ENCODE measurements around the gene DDAH2.

Gene DDAH2

DNA sequence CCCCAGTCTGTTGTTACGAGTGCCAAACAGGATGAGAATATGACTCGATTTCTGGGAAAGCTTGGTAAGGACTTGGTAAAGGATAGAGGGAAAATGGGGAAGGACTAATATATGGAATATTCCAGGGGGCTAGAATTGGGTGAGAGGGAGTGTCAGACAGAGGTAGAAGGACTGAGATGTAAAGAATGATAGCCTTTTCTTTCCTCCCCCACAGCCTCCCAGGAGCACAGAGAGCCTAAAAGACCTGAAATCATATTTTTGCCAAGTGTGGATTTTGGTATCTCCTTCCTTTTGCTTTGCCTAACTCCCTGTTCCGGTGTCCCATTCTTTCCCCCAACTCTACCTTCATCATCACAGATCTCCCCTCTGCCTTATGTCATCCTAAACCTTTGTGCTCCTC lies 13.8 kb upstream of the DDAH2 start:
- no peak for TF ChIP-seq CTCF (IDR thresholded peaks at IDR 0.05; ENCODE audit: low read depth, low read length, missing control alignments)
- peaks cover 3% of the 10 kb centered on the region for H3K36me3 ChIP-seq (replicated peaks)
- no peak overlapping the region for H3K27ac ChIP-seq
- no peak for DNase-seq
- in situ Hi-C loops (cut with HindIII; ENCODE audit: low pct_ligation_motif_present, low sequenced_read_pairs) = no loop called here
- no peaks in the 10 kb centered on the region for H3K27me3 ChIP-seq (replicated peaks)
- no peak overlapping the region for H3K4me3 ChIP-seq (ENCODE audit: low read depth, low read length)

- no peak overlapping the region for H3K4me3 ChIP-seq (ENCODE audit: low read depth, low read length)
- H3K27me3 ChIP-seq (replicated peaks) = no peaks in the 10 kb centered on the region
- in situ Hi-C loops (cut with HindIII; ENCODE audit: low pct_ligation_motif_present, low sequenced_read_pairs) = no loop called here
- DNase-seq = no peak
- TF ChIP-seq CTCF (IDR thresholded peaks at IDR 0.05; ENCODE audit: low read depth, low read length, missing control alignments) = no peak
- peaks cover 3% of the 10 kb centered on the region for H3K36me3 ChIP-seq (replicated peaks)
- no peak overlapping the region for H3K27ac ChIP-seq
Measured at GRCh38 chr6:31741815-31742214, 12.7 kb upstream of the DDAH2 start.

- no peak for TF ChIP-seq CTCF (IDR thresholded peaks at IDR 0.05; ENCODE audit: low read depth, low read length, missing control alignments)
- peaks cover 3% of the 10 kb centered on the region for H3K36me3 ChIP-seq (replicated peaks)
- peak overlapping the region; percentile 91 for H3K4me3 ChIP-seq (ENCODE audit: low read depth, low read length)
- in situ Hi-C loops (cut with HindIII; ENCODE audit: low pct_ligation_motif_present, low sequenced_read_pairs) = no loop called here
- H3K27ac ChIP-seq = peak overlapping the region; percentile 68
- no peak for DNase-seq
- no peaks in the 10 kb centered on the region for H3K27me3 ChIP-seq (replicated peaks)
Measured at GRCh38 chr6:31740397-31741223, 11.5 kb upstream of the DDAH2 start.

- H3K27ac ChIP-seq = peak within 1 kb of the TSS; percentile 68
- in situ Hi-C loops (cut with HindIII; ENCODE audit: low pct_ligation_motif_present, low sequenced_read_pairs) = no loop called here
- H3K36me3 ChIP-seq (replicated peaks) = peaks cover 3% of the 10 kb centered on the region
- peak; percentile 99 for DNase-seq
- TF ChIP-seq CTCF (IDR thresholded peaks at IDR 0.05; ENCODE audit: low read depth, low read length, missing control alignments) = no peak
- no peaks in the 10 kb centered on the region for H3K27me3 ChIP-seq (replicated peaks)
- H3K4me3 ChIP-seq (ENCODE audit: low read depth, low read length) = peak within 1 kb of the TSS; percentile 91
Measured at GRCh38 chr6:31739639-31740396, 10.7 kb upstream of the DDAH2 start, which contains the start of gene MSH5. Gene MSH5, plus strand, starts transcription at chr6:31740005. Its CDS starts 462 bp downstream, at chr6:31740467.

DNA sequence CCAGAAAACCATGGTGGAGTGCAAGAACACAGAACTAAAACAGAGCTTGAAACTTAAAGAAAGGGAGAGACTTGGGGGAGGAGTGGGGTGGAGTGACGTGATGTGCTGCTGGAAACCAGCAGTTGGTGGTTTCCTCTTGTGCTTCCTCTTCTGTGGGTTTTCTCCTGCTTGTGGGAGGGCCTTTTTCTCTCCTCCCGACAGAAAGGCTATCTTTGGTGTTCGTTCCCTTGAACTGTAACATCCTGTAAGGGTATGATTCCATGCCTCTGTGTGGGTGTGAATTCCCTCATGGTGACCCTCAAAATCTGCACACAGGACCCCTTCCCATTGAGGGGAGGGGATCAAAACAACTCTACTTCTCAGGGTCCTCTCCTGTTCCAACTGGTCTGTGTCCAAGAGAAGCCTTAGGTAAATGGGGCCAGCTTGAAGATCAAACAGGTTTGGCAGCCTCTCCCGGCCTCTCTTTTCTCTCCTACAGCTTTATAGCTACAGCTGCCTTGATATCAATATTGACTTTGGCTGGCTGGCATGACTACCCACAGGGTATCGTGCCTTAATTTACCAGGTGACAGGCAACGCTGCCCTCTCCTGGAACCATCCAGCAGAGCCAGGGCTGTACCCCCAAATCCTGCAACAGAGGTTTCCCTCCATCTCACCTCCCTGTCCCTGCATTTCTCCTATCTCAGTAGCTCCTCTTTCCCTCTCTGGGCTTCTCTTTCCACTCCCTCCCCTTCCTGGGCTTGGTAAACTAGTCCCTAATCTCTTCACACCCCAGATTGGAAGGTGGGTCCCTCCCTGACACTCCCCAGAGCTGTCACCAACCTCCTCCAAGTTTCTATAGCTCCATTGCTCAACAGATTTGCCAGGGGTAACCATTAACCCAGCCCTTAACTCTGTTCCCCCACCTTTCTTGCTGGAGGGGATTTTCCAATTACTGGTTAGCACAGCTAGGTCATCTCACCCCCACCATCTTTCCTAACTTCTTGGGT lies 9.2 kb upstream of the DDAH2 start:
- in situ Hi-C loops (cut with HindIII; ENCODE audit: low pct_ligation_motif_present, low sequenced_read_pairs) = no loop called here
- Histone ChIP-seq H3K27ac (peak overlapping the region; percentile 61), H3K36me3 (replicated peaks) (peaks cover 15% of the 10 kb centered on the region), H3K4me3 (ENCODE audit: low read depth, low read length) (peak overlapping the region; percentile 36), H3K27me3 (replicated peaks) (no peaks in the 10 kb centered on the region)
- DNase-seq = peak; percentile 82
- peak; percentile 55 for TF ChIP-seq CTCF (IDR thresholded peaks at IDR 0.05; ENCODE audit: low read depth, low read length, missing control alignments)
